ENCODE results near the gene ADARB1.

DNA sequence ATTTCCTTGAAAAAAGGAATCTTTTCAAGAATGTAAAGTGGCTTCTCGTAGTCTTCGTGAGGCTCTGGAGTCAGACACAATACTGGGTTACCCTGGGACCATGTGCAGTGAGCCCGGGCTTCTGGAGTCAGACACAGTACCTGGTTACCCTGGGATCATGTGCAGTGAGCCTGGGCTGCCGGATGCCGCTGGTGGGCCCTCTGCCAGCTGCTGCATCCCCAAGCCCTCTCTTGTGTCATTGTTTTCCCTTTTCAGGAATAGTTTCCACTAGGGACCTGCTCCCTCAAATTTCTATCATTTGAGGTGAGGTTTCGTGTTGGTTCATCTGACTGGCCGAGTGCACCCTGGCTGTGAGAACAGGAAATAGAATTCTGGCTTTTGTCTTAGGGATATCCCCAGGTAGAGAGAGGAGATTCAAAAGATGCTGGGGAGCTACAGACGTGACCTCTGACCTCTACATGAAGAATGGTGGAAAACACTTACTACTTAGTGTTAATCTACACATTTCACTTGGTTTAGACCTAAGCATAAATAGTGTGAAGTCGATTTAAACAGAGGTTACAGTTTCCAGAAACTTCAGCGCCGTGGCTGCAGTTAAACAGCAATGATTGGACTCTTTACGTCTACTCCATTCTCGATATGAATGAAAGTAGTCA is 10.6 kb downstream of the ADARB1 start:
- TF ChIP-seq POLR2A (IDR thresholded peaks at IDR 0.05; ENCODE audit: extremely low read depth, insufficient read length) = no peak
- no peak for TF ChIP-seq CTCF (IDR thresholded peaks at IDR 0.05; ENCODE audit: low read depth, low read length)
- TF ChIP-seq MAX (IDR thresholded peaks at IDR 0.05; ENCODE audit: low read depth, low read length) = no peak

Measured in NB4 (cell line).